Ovary (tissue), 9 donors: ENCODE results near the gene KCTD19. TPM values are rescaled to one million over a fixed set of nuclear protein-coding genes. Genes with fewer than 3 reads are reported as not detected.

Experiments used
- DNase-seq, 5 donors: peaks; one replicate each; pipeline ENCODE4 v3.0.0-alpha.2; 2019 to 2020
- H3K27ac ChIP-seq, 2 donors: fragments of 200-600 bp; one replicate each; pipeline versions ENCODE4 v1.5.1 to v1.8.0; 2019 to 2022
- H3K27me3 ChIP-seq: fragments of 200-600 bp; one replicate; pipeline ENCODE4 v1.8.0; 2022
- H3K36me3 ChIP-seq: fragments of 200-600 bp; sonication (generic); one replicate; pipeline ENCODE4 v1.5.1; 2019
- H3K4me1 ChIP-seq: one replicate; pipeline ENCODE4 v1.8.1; 2013; ENCODE audit warnings: mild to moderate bottlenecking, moderate library complexity; ENCODE audit not compliant: insufficient read depth
- H3K4me3 ChIP-seq: fragments of 200-600 bp; sonication (generic); one replicate; pipeline ENCODE4 v1.5.1; 2017
- H3K9me3 ChIP-seq, 2 donors: fragments of 200-600 bp in 1 of 2; sonication (generic) in 1 of 2; one replicate each; pipeline versions ENCODE4 v1.5.1 to v1.8.1; 2013 to 2019; ENCODE audit warnings: mild to moderate bottlenecking in 1 of 2, moderate library complexity in 1 of 2
- EP300 ChIP-seq: sonication (generic); formaldehyde crosslinking; IDR thresholded peaks from one replicate; pipeline ENCODE4 v1.6.1; 2017; ENCODE audit warnings: antibody characterized with exemption
- POLR2A ChIP-seq: fragments of 450-650 bp; IDR thresholded peaks from one replicate; pipeline ENCODE4 v1.6.1; 2017; ENCODE audit warnings: antibody characterized with exemption, mild to moderate bottlenecking, moderate library complexity
- WGBS, 3 donors: extraction: QIAGEN DNeasy Blood & Tissue Kit in 1 of 3; methylation state at CpG; one replicate each; pipeline versions ENCODE4 v1.1.5 to v1.1.7; 2013 to 2017; 5-methylcytosine and 5-hydroxymethylcytosine counted together
- intact Hi-C, 4 donors: fragments of 100-400 bp; cut with DNase I; formaldehyde crosslinking; loops; one replicate each; pipeline versions ENCODE4 v1.11.0 to v1.15.1; 2022 to 2023
- polyA plus RNA-seq, 2 donors: library from polyadenylated mRNA; stranded (reverse); fragments of 200-250 nt in 1 of 2; fragments of 350-450 nt in 1 of 2; fragmentation: Illumina TruSeq in 1 of 2; extraction: RNeasy Lipid Tissue Mini Kit (QIAGEN cat#74804) in 1 of 2; gene quantifications; one replicate each; pipeline ENCODE4 v1.2.3, GENCODE V29; 2013 to 2014
- total RNA-seq, 7 donors: library from RNA; depleted of rRNA in 2 of 7; stranded (reverse); fragments of >200 nt in 2 of 7; fragmentation: NEBNext Ultra II Directional in 3 of 7; extraction: Animal tissue kit (Norgen Biotek cat#: 25700) in 3 of 7; gene quantifications; one replicate each; pipeline versions ENCODE4 v1.1.0 to v1.2.4, GENCODE V29; 2016 to 2023
- TF ChIP-seq, protein P1 (sequence below), 3 donors: fragments of 450-650 bp in 2 of 3; fragments of 200-600 bp in 1 of 3; IDR thresholded peaks; one replicate each; pipeline versions ENCODE4 v1.5.1 to v1.8.0; 2016 to 2022; ENCODE audit warnings: antibody characterized with exemption in 3 of 3, mild to moderate bottlenecking in 1 of 3
- donor health status: DM: no; HTN: no; CAD: no; lungs with moderate emphysema.
- donor health status: DM: no; HTN: no; CAD: no.
- donor health status: Bipolar disorder and iron deficiency.
- donor health status: DM: yes; HTN: yes; CAD: no.
- donor health status: DM: no; HTN: no; CAD: no.
- donor health status: DM: yes; HTN: yes; CAD: no.

KCTD19 gene
- total and polyA plus RNA-seq, 9 donors, result 0.05 to 0.70 (median 0.12) TPM; not detected in 4

DNA sequence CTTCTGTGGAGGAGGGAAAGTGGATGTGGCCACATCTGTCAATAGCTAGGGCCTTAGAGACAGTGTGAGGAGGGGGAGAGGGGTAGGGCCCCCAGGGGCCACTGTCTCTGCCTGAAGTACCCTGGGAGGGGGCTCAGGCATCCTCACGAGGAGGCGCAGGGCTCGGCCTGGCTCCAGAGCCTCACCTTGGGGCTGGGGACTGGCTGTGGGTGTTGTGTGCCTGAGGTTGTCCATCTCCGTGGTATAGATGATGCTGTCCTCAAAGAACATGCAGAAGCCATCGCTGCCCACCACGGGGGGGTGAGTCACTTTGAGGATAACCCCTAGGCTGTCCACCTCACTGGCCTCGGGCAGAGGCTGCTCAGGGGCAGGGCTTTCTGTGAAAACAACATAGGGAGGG lies 35.1 kb downstream of the KCTD19 start:
- no peaks in the 10 kb centered on the region for H3K36me3 ChIP-seq
- H3K9me3 ChIP-seq, result no peaks in the 10 kb centered on the region
- H3K27ac ChIP-seq, result no peak overlapping the region
- no peaks in the 10 kb centered on the region for H3K4me1 ChIP-seq
- H3K4me3 ChIP-seq, result no peak overlapping the region
- TF ChIP-seq, protein P1, sequence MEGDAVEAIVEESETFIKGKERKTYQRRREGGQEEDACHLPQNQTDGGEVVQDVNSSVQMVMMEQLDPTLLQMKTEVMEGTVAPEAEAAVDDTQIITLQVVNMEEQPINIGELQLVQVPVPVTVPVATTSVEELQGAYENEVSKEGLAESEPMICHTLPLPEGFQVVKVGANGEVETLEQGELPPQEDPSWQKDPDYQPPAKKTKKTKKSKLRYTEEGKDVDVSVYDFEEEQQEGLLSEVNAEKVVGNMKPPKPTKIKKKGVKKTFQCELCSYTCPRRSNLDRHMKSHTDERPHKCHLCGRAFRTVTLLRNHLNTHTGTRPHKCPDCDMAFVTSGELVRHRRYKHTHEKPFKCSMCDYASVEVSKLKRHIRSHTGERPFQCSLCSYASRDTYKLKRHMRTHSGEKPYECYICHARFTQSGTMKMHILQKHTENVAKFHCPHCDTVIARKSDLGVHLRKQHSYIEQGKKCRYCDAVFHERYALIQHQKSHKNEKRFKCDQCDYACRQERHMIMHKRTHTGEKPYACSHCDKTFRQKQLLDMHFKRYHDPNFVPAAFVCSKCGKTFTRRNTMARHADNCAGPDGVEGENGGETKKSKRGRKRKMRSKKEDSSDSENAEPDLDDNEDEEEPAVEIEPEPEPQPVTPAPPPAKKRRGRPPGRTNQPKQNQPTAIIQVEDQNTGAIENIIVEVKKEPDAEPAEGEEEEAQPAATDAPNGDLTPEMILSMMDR (IDR thresholded peaks at IDR 0.05), result no peak
- TF ChIP-seq EP300 (no peak), POLR2A (no peak)
- 77 to 86% (median 79%) methylated on average over 7 of the region's 7 CpGs for WGBS, 3 donors
- H3K27me3 ChIP-seq, result no peaks in the 10 kb centered on the region
- no peak for DNase-seq
- intact Hi-C loops, result no loop called here

- no peaks in the 10 kb centered on the region for H3K27me3 ChIP-seq
- no peaks in the 10 kb centered on the region for H3K4me1 ChIP-seq
- H3K4me3 ChIP-seq, result no peak overlapping the region
- no peak for DNase-seq
- H3K27ac ChIP-seq, result no peak overlapping the region
- no peaks in the 10 kb centered on the region for H3K36me3 ChIP-seq
- 93 to 98% (median 95%) methylated on average over 13 to 14 of the region's 14 CpGs for WGBS, 3 donors
- intact Hi-C loops, result loop anchor here in 2 of 4 donors (10.0 kb wide), 2 partner anchors 107 to 177 kb away; partner anchors contain the start of gene TPPP3 (in 1 of the 2)
- no peaks in the 10 kb centered on the region for H3K9me3 ChIP-seq
- TF ChIP-seq, protein P1 (IDR thresholded peaks at IDR 0.05), result no peak
- no peak for TF ChIP-seq EP300
- TF ChIP-seq POLR2A, result no peak
Observed at GRCh38 chr16:67287960-67288359, 38.6 kb downstream of the KCTD19 start.

- TF ChIP-seq EP300, result no peak
- TF ChIP-seq POLR2A, result no peak
- TF ChIP-seq, protein P1 (IDR thresholded peaks at IDR 0.05), result no peak
- no peak overlapping the region for H3K4me3 ChIP-seq
- DNase-seq, result peak in 1 of 5 donors; percentile 50
- H3K27me3 ChIP-seq, result no peaks in the 10 kb centered on the region
- intact Hi-C loops, result loop anchor here in 2 of 4 donors (10.0 kb wide), 2 partner anchors 108 to 178 kb away; partner anchors contain the start of gene TPPP3 (in 1 of the 2)
- H3K36me3 ChIP-seq, result no peaks in the 10 kb centered on the region
- no peak overlapping the region for H3K27ac ChIP-seq
- no peaks in the 10 kb centered on the region for H3K9me3 ChIP-seq
- WGBS, 3 donors, result 72 to 74% (median 73%) methylated on average over 28 of the region's 28 CpGs
- no peaks in the 10 kb centered on the region for H3K4me1 ChIP-seq
Observed at GRCh38 chr16:67286441-67287235, 39.9 kb downstream of the KCTD19 start.

DNA sequence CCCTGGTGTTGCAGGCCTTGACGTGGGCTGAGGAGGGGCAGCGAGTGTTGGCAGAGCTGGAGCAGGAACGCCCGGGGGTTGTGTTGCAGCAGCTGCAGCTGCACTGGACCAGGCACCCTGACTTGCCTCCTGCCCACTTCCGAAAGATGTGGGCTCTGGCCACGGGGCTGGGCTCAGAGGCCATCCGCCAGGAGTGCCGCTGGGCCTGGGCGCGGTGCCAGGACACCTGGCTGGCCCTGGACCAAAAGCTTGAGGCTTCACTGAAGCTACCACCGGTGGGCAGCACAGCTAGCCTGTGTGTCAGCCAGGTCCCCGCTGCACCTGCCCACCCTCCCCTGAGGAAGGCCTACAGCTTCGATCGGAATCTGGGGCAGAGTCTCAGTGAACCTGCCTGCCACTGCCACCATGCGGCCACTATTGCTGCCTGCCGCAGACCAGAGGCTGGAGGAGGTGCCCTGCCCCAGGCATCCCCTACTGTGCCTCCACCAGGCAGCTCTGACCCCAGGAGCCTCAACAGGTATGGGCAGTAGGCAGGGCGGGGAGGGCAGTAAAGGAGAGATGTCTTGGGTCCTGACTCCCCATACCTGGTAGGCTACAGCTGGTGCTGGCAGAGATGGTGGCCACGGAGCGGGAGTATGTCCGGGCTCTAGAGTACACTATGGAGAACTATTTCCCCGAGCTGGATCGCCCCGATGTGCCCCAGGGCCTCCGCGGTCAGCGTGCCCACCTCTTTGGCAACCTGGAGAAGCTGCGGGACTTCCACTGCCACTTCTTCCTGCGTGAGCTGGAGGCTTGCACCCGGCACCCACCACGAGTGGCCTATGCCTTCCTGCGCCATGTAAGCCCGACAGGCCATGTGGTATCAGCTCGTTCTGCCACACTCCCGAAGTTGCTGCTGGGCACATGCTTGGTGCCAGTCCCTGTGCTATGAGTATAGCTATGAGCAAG lies 41.6 kb downstream of the KCTD19 start:
- H3K4me1 ChIP-seq, result peaks cover 4% of the 10 kb centered on the region
- no peaks in the 10 kb centered on the region for H3K36me3 ChIP-seq
- intact Hi-C loops, result loop anchor here in 3 of 4 donors (5.0 to 10.0 kb wide), 3 partner anchors 110 to 180 kb away; partner anchors contain the start of gene TPPP3 (in 1 of the 3)
- no peak for DNase-seq
- no peak for TF ChIP-seq EP300
- no peak for TF ChIP-seq POLR2A
- no peak overlapping the region for H3K27ac ChIP-seq
- no peak overlapping the region for H3K4me3 ChIP-seq
- 76 to 82% (median 79%) methylated on average over 31 to 34 of the region's 34 CpGs for WGBS, 3 donors
- no peaks in the 10 kb centered on the region for H3K9me3 ChIP-seq
- no peaks in the 10 kb centered on the region for H3K27me3 ChIP-seq
